Measurements from ENCODE around the gene CCL2.
A peak's percentile ranks its signal among the peaks of the same experiment; 100 is the strongest.
"Not testable (repeated sequence)": the region's sequence is repeated elsewhere in the genome, so short reads cannot be mapped to it uniquely, and the experiment has no call there.

The CCL2 gene

DNA sequence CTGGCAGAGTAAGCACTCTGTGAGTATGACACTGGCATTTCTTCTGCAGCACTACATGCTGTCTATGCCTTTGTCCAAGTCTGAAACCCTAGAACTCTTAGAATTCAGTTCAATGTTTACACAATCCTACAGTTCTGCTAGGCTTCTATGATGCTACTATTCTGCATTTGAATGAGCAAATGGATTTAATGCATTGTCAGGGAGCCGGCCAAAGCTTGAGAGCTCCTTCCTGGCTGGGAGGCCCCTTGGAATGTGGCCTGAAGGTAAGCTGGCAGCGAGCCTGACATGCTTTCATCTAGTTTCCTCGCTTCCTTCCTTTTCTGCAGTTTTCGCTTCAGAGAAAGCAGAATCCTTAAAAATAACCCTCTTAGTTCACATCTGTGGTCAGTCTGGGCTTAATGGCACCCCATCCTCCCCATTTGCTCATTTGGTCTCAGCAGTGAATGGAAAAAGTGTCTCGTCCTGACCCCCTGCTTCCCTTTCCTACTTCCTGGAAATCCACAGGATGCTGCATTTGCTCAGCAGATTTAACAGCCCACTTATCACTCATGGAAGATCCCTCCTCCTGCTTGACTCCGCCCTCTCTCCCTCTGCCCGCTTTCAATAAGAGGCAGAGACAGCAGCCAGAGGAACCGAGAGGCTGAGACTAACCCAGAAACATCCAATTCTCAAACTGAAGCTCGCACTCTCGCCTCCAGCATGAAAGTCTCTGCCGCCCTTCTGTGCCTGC, at the start of gene CCL2:
CCL2 (plus strand) TSS at position 635 of the 730 bp plus-strand sequence; CDS start at position 700, 65 bp downstream.
- no peak for DNase-seq
- peak within 1 kb of the TSS in 1 of 2 donors; percentile 49 for H3K27ac Mint-ChIP-seq

DNA sequence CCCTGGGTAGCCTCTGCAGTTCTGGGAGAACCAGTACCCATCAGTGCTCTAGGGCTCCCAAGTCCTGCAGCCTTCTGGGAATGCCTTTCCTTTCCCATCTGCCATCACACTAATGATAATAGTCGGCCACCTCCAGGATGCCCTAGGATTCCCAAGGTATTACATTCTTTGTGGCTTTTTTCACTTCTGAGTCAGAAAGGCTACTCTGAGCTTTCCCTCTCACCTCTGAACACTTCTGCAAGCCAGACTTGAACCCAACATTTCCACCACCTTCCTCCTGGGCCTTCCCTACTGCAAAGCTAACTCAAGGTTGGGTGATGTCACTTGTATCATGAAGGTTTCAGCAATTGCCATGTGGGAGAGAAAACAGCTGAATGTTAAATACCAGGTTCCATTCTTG, 49.7 kb upstream of the CCL2 start:
- ATAC-seq, result no peak
- H3K4me3 Mint-ChIP-seq, result no peak overlapping the region
- H3K4me1 Mint-ChIP-seq, result peaks cover 19% of the 10 kb centered on the region
- H3K9me3 Mint-ChIP-seq, result peaks cover 0 to 15% of the 10 kb centered on the region in 2 donors
- no peak overlapping the region for H3K27ac Mint-ChIP-seq
- no peak for DNase-seq
- peaks cover 47% of the 10 kb centered on the region for H3K27me3 Mint-ChIP-seq

More for the DNA sequence above, at the start of gene CCL2:
- Mint-ChIP-seq H3K9me3 (no peaks in the 10 kb centered on the region), H3K27me3 (peaks cover 58% of the 10 kb centered on the region), H3K4me1 (peaks cover 9% of the 10 kb centered on the region), H3K4me3 (peak within 1 kb of the TSS in 1 of 2 donors; percentile 20)
- no peak for ATAC-seq

DNA sequence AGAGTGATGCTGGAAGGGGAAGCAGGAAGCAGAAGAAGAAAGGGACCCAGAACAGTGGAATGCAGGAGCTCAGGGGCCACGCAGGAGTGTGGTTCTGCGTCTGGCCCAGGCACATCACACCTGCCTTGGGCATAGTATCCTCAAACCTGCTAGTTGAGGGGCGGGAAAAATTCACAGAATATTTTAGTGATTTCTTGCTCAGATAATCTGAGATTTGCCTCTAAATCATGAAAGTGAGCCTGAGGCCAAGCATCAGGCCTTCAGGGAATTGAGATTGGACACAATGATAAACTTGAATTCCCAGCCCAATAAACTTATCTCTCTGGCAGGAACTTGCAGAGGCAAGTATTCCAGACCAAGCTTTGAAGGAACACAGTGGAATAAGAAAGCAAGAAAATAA, 48.5 kb upstream of the CCL2 start:
- H3K27ac Mint-ChIP-seq, result no peak overlapping the region
- H3K9me3 Mint-ChIP-seq, result peaks cover 0 to 15% of the 10 kb centered on the region in 2 donors
- H3K4me3 Mint-ChIP-seq, result no peak overlapping the region
- H3K4me1 Mint-ChIP-seq, result peaks cover 11% of the 10 kb centered on the region
- ATAC-seq (no peak), DNase-seq (no peak)
- peaks cover 47% of the 10 kb centered on the region for H3K27me3 Mint-ChIP-seq

DNA sequence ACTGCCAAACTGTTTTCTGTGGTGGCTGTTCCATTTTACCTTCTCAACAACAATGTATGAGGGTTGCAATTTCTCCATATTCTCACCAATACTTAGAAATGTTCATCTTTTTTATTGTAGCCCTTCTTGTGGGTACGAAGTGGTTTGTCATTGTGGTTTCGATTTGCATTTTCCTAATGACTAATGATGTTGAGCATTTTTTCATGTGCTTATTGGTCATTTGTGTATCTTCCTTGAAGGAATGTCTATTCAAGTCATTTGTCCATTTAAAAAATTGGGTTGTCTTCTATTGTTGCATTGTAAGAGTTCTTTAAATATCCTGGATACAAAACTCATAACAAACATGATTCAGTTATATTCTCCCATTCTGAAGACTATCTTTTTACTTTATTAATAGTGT, 47.5 kb upstream of the CCL2 start:
- H3K4me1 Mint-ChIP-seq, result peaks cover 1% of the 10 kb centered on the region
- H3K27me3 Mint-ChIP-seq, result peaks cover 42% of the 10 kb centered on the region
- H3K27ac Mint-ChIP-seq, result no peak overlapping the region
- peaks cover 0 to 13% of the 10 kb centered on the region in 2 donors for H3K9me3 Mint-ChIP-seq
- no peak overlapping the region for H3K4me3 Mint-ChIP-seq
- ATAC-seq (peak; percentile 39), DNase-seq (no peak)

DNA sequence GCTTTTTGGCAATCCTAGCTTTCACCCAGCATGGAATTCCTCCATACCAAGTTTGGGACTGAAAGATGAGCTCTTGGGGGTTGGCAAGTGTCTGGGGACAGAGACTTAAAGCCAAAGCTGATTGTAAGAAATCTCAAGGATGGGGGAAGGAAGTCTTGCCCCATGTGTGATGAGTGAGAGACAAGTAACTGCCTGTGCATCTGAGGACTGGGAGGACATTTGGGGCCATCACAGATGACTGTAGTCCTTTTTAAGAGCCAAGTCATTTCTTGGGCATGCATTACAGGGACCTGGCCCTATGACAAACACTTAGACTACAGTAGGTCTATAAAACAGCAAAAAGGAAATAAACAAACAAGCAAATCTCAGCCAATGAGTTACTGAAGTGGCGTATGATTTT, 36.3 kb upstream of the CCL2 start:
- ATAC-seq (no peak), DNase-seq (no peak)
- Mint-ChIP-seq H3K4me3 (no peak overlapping the region), H3K27me3 (peaks cover 41% of the 10 kb centered on the region), H3K4me1 (no peaks in the 10 kb centered on the region), H3K9me3 (peaks cover 6 to 7% of the 10 kb centered on the region in 2 donors), H3K27ac (no peak overlapping the region)

DNA sequence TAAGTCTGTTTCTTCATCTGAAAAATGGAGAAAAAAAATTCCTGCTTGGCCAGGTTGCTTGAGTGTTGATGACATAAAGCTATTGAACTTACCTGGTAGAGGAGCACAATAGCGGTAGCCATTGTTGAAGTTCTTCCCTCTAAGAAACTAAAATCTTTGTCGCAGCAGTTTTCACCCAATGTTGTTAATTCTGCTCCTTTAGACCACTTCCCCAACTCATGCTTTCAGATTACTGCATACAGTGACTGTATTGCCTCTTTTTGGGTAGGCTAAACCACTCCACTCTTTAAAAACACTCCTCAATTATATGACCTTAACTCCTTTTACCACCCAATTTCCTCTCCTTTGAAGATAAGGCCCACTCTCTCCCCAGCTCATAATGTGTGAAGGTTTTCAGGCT, 35.7 kb upstream of the CCL2 start:
- DNase-seq (no peak), ATAC-seq (no peak)
- Mint-ChIP-seq H3K27ac (no peak overlapping the region), H3K4me1 (no peaks in the 10 kb centered on the region), H3K9me3 (peaks cover 2 to 3% of the 10 kb centered on the region in 2 donors), H3K4me3 (no peak overlapping the region), H3K27me3 (peaks cover 41% of the 10 kb centered on the region)

DNA sequence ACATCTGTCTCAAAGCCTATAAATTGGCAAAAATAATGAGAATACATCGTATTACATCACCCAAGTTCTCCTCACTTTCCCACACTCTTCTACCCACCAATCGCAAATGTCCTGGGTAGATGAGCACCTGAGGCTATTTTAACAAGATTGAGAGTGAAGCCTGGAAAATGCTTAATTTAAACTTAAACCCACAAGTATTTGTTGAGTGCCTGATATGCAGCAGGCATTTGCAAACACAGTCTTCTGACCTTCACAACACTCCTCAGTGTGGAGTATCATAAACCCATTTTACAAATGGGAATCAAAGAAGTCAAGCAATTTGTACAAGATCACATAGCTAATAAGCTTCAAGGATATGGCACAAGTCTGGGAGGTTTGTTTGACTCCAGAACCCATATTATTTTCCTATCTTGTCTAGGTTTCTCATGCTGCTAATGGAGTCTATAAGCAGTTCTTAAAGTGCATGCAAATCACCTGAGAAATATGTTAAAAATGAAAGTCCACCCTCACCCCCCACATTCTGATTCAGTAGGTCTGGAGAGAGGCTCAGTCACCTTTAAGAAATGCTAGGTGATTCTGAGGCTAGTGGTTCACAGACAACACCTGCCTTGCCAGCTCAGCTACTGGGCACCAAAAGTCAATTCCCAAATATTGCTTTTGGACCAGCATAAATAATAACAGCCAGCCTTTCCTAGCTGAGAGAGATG, 34.9 kb upstream of the CCL2 start:
- no peak overlapping the region for H3K27ac Mint-ChIP-seq
- DNase-seq (no peak), ATAC-seq (no peak)
- H3K4me3 Mint-ChIP-seq, result no peak overlapping the region
- H3K27me3 Mint-ChIP-seq, result peaks cover 41% of the 10 kb centered on the region
- H3K9me3 Mint-ChIP-seq, result no peaks in the 10 kb centered on the region
- H3K4me1 Mint-ChIP-seq, result no peaks in the 10 kb centered on the region

DNA sequence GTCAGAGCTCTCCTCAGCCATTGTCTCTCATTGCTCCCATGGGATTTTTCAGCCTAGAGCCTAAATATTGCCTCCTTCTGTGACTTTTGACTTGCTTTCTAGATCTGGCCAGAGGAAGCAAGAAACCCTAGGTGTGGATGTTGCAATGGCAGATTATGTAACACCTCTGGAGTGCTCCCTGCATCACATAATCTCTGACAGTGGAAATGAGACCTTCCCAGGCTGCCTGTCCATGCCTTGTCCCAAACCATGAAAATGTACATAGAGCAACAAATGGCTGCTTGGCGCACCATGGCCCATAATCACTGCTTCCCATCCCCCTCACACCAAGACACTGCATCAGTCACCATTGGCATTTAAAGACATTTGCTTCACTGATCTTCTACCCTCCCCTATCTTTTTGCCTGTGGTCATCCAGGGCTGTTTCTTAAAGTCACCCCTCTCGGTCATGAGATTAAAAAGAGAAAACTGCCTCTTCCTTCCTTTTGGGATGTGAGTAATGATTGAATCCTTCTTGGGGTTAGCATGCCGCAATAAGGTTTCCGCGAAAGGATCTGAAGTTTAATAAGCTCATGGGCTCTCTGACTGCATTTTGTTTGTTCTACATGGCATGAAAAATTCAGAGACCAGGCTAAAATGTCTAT, 34.2 kb upstream of the CCL2 start:
- no peak for DNase-seq
- H3K27ac Mint-ChIP-seq, result no peak overlapping the region
- H3K4me3 Mint-ChIP-seq, result no peak overlapping the region
- ATAC-seq, result no peak
- peaks cover 41% of the 10 kb centered on the region for H3K27me3 Mint-ChIP-seq
- no peaks in the 10 kb centered on the region for H3K9me3 Mint-ChIP-seq
- H3K4me1 Mint-ChIP-seq, result no peaks in the 10 kb centered on the region

DNA sequence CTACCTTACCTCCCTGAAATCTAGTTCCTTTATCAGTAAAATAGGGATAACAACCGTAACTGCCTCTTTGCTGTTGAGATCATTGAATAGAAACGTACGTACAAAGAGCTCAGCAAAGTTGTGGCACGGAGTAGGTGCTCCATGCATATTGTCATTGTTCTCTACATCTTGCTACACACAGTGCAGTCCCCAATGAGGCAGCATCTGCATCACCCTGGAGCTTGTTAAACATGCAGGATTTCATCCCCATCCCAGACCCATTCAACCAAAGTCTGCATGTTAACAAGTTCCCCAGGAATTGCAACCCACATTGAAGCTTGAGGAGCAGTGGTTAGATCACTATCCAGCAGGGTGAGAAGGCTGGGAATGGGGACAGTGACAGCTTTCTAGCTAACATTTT, 33.7 kb upstream of the CCL2 start:
- Mint-ChIP-seq H3K4me1 (no peaks in the 10 kb centered on the region), H3K4me3 (no peak overlapping the region), H3K27me3 (peaks cover 39% of the 10 kb centered on the region), H3K9me3 (no peaks in the 10 kb centered on the region), H3K27ac (no peak overlapping the region)
- DNase-seq (no peak), ATAC-seq (no peak)

DNA sequence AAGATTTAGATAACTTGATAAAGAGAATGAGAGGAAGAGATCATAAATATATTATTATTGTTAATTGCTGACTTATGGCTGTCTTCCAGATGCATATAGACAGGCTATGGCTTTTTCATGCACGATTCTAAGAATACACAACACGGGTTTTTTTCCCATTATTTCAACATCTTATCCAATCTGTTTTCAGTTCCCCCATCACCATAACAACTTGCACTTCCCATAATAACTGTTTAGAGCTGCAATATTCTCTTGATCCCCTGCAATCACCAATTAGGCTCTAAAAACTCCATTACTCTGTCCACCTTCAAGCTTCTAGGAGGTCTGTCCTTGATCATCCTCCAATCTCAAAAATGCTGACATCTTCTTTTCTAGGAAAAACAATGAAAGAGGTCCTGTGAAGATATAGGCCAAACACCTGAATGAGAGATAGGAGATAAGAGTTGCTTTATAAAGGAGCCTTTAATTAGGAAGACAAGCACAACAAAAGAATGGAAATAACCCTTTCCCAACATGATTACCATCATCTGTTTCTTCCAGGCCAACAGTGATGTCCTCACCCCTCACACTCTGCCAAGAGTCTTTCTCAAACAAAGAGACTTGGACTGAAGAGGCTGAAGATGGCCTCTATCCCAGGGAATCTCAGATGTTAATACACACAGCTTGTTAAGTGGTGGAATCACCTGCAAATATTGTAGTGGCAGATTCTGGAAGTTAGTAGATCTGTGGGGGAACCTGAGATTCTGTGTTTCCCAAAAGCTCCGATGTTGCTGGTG, 32.2 kb upstream of the CCL2 start:
- Mint-ChIP-seq H3K4me1 (no peaks in the 10 kb centered on the region), H3K4me3 (no peak overlapping the region), H3K27me3 (peaks cover 35% of the 10 kb centered on the region), H3K27ac (no peak overlapping the region), H3K9me3 (no peaks in the 10 kb centered on the region)
- ATAC-seq (no peak), DNase-seq (no peak)

DNA sequence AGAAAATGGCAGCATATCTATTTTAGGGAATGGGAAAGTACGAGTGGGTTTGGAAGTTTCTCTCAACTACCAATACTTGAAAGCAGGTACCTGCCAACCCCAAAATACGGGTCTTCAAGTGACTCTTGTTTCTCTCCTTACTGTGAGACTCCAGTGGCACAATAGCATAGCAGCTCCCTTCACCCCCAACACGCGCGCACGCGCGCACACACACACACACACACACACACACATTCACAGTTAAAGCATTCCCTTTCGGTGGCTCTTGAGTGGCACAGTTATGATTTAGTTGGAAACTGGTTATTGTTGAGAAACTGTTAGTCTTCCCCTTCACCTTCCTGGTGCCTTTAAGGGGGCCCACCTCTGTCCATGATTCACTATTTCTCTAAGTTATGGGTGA, 30.0 kb upstream of the CCL2 start:
- no peak for DNase-seq
- Mint-ChIP-seq H3K4me3 (no peak overlapping the region), H3K9me3 (no peaks in the 10 kb centered on the region), H3K27ac (no peak overlapping the region), H3K27me3 (peaks cover 31% of the 10 kb centered on the region), H3K4me1 (no peaks in the 10 kb centered on the region)
- ATAC-seq, result no peak

DNA sequence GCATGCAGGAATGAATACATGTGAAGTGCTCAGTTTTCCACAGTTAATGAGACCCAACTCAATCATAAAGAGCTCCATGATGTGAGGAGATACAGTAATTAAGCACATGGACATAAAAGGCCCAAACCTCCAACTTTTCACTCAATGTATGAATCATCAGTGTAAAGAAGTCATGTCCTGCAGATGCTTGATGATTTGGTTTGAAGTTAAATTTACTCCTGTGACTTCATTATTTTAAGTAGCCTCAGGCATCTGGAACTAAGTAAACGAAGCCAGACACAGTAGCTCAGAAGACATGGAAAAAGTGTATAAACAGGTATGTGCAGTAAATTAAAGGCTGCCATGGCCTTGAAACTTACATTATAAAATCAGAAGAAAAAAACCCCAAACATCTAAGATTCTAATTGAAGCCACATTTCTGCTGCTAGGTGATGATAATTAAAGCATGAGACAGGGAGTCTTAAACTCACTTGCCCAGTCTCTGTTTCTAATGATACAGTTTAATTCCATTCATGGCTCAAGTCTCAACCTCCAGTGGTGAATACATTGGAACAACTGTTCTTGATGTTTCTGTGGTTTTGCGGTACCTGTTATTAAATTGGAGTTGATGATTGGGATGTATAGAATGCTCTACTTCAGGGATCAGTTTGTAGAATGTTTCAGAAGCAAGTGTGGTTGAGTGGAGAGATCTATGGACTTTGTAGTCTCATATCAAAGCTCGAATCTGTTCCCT, 28.9 kb upstream of the CCL2 start:
- Mint-ChIP-seq H3K4me1 (no peaks in the 10 kb centered on the region), H3K27ac (no peak overlapping the region), H3K9me3 (peaks cover 0 to 9% of the 10 kb centered on the region in 2 donors), H3K4me3 (no peak overlapping the region), H3K27me3 (peaks cover 32% of the 10 kb centered on the region)
- ATAC-seq, result no peak
- no peak for DNase-seq

DNA sequence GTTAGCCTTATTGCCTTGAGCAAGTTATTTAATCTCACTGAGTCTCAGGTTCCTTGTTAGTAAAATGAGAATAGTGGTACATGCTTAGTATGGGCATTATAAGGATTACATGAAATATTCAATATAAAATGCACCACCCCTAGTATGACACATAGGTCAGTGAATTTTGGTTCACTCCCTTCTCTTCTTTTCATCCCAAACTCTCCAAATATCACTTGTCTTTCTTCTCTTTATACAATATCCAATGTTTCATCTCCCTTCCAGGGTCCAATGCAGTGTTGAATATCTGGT, 28.4 kb upstream of the CCL2 start:
- Mint-ChIP-seq H3K27ac (no peak overlapping the region), H3K4me3 (no peak overlapping the region), H3K4me1 (no peaks in the 10 kb centered on the region), H3K27me3 (peaks cover 28% of the 10 kb centered on the region), H3K9me3 (peaks cover 0 to 9% of the 10 kb centered on the region in 2 donors)
- DNase-seq, result no peak
- no peak for ATAC-seq

DNA sequence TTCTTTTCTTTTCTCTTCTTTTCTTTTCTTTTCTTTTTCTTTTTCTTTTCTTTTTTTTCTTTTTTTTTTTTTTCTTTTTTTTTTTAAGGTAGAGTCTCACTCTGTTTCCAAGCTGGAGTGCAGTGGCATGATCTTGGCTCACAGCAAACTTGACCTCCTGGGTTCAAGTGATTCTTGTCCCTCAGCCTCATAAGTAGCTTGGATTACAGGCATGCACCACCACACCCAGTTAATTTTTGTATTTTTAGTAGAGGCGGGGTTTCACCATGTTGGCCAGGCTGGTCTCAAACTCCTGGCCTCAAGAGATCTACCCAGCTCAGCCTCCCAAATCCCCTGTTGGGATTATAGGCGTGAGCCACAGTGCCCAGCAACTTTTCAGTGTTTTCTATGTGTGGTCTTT, 27.8 kb upstream of the CCL2 start:
- H3K4me3 Mint-ChIP-seq, DNase-seq, ATAC-seq, H3K4me1 Mint-ChIP-seq, H3K9me3 Mint-ChIP-seq, H3K27ac Mint-ChIP-seq: not testable (repeated sequence)
- peaks cover 23% of the 10 kb centered on the region for H3K27me3 Mint-ChIP-seq

DNA sequence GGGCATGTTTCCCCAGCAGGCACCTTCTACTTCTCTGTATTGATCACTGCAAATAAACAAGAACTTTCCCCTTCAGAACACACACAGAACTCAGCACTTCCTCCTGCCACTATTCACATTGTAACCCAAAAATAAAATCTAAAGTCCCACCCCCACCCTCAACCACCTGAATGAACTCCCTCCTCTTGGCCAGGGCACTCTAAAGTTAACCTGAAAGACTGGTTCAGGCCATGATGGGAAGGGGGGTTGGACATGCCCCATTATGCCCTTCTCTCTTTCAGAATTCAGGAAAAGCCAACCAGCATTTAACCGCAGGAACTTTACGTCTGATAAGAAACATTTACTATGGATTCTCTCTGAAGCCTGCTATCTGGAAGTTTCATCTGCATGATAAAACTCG, 27.4 kb upstream of the CCL2 start:
- Mint-ChIP-seq H3K4me3 (no peak overlapping the region), H3K27me3 (peaks cover 24% of the 10 kb centered on the region), H3K9me3 (peaks cover 0 to 9% of the 10 kb centered on the region in 2 donors), H3K27ac (no peak overlapping the region), H3K4me1 (no peaks in the 10 kb centered on the region)
- ATAC-seq, result no peak
- no peak for DNase-seq
